HG02588 (cell line): ENCODE data around the gene HSPA9.
"Not testable (repeated sequence)": the region's sequence is repeated elsewhere in the genome, so short reads cannot be mapped to it uniquely, and the experiment has no call there.

Experiments
- ATAC-seq: cut with Tn5 transposase; IDR thresholded peaks from one replicate; pipeline ENCODE4 v1.9.1; 2021; ENCODE audit warnings: mild to moderate bottlenecking, moderate library complexity; ENCODE audit not compliant: unreplicated experiment

HSPA9 gene

DNA sequence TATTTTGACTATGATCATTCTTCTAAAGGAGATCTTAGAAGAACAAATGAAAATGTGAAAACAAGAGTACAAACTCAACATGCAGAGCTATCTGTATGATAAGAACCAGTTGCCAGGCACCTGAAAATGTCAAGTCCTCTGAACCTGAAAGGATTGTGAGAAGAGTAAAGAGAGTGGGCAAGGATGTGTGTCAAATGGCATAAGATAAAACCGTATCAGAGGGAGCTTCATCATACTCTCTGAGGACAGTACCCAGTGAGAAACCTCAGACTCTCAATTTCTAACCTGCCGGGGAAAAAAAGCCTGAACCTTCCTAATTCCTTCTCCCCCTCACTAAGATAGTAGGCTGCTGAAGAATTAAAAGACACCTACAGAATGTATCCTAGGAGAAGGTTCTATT lies 39.0 kb downstream of the HSPA9 start:
- ATAC-seq = no peak

DNA sequence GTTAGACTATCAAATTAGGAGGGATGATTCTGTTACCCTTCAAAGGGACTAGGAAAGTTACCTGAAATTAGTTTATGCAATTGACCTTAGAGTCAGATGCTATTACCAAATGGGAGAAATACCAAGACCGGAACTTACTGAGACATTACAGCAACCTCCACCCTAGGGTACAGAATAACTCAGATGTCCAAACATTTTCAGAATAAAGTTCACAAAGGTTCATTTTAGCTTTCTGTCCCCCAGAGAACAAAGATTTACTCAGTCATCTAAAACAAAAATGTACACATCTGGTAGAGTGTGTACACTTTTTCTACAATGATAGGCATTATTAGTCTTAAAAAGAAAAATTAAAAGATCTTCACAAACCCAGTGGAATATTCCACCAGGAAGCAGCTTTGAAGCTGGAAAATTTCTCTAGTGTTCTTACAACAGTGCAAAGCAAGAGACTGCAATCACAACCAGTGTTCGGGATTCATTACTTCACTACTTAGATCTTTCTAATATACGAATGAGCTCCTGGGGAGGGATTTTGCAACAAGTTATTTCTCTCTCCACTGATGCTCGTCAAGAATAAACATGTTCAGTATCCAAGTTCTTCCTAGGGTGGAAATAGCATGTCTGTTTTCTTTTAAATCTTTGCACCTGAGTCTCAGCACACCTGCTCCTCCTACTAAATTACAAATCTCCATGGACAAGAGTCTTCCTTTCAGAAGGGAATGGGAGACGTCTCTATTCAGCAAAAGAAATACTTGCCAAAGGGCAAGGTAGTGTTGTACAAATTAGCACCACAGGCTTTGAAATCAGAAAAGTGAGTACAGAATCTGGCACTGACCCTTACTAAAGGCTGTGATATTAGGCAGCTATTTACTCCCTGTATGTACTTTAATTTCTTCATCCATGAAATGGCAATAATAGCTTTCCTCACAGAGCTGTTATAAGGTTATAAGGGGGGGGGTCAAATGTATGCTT lies 40.9 kb downstream of the HSPA9 start:
- no peak for ATAC-seq

DNA sequence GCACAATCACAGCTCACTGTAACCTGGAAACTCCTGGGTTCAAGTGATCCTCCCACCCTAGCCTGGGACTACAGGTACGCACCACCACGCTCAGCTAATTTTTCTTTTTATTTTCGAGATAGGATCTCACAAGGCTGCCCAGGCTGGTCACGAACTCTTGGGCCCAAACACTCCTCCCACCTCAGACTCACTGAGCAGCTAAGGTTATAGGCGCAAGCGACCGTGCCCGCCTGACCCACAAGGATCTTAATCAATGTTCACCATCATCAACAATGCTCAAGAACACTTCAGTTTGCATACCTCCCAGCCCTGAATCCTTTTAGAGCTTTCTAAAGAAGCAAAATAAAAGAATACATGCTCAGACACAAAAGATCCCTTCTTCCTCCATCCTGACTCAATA lies 45.4 kb downstream of the HSPA9 start:
- no peak for ATAC-seq

DNA sequence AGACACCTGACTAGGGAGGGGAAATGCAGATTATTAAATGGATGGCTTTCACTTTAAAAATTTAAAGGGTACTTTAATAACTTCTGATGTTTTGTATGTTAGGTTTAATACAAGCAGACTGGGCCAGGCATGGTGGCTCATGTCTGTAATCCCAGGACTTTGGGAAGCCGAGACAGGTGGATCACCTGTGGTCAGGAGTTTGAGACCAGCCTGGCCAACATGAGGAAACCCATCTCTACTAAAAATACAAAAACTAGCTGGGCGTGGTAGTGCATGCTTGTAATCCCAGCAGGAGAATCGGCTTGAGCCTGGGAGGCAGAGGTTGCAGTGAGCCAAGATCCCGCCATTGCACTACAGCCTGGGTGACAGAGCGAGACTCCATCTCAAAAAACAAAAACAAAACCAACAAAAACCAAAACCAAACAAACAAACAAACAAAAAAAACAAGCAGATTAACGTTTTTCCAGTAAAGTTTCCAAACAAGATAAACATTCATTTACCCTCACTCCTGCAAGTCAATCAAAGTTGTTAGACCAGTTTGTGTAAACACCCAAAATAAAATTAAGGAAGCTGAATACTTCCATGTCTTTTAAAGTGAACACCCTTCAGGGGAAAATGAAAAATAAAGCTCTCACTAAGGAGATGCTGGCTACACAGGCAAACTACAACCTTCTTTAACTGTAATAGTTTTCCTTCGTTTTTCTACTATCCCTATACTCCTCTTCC lies 46.3 kb downstream of the HSPA9 start:
- ATAC-seq = no peak

DNA sequence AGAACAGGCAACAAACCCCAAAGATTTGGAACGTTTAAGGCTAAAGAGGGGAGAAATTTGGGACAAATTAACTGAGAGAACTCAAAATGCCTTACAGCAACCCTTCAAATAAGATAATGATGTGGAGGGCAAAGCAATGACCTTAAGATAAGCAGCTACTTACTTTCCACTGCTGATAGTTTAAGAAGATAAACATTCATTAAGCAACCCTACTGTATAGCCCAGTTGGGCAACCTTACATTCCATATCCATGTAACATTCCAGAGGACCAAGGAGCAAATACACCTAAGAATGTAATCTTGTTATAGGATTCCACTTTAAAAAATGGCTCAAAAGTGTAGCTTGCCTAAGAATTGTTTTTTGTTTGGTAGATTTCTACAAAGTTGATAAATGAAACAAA lies 47.0 kb downstream of the HSPA9 start:
- ATAC-seq = no peak

DNA sequence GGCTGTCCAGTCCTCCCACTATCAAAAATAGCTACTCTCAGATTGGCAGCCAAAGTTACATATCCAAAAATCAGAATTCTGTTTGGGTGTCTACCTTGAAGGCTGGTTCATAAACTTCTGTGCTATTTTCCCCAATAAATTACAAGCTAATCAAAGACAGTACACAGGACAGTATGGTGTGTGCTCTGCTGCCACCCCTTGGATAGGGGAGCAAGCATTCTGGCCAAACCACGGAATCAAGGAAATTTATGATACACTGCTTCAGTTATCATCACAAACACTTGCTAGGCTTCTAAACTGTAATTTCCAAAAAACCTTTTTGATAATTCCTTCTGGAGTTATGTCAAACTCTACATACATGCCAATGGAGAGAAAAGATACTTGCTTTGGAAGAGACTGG lies 48.0 kb downstream of the HSPA9 start:
- ATAC-seq = no peak

DNA sequence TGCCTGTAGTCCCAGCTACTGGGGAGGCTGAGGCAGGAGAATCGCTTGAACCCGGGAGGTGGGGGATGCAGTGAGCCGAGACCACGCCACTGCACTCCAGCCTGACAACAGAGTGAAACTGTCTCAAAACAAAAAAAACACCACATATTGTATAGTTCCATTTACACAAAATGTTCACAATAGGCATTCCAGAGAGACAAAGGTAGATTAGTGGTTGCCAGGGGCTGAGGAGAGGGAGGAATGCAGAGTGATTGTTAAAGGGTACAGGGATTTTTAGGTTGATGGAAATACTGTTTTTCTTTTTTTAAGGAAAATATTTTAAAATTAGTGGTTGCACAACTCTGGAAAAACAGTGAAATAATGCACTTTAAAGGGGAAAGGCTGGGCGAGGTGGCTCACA lies 51.8 kb downstream of the HSPA9 start:
- ATAC-seq = no peak

DNA sequence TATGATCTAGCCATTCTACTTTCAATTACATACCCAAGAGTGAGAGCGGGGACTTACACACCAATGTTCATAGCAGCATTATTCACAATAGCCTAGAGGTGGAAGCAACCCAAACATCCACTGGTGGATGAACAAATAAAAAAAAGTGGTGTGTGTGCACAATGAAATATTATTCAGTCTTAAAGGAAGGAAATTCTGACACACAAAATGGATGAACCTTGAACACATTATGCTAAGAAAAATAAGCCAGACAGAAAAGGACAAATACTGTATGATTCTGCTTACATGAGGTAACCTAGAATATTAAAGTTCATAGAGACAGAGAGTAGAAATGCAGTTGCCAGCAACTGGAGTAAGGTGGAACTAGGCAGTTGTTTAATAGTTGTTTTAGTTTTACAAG lies 54.2 kb downstream of the HSPA9 start:
- no peak for ATAC-seq

DNA sequence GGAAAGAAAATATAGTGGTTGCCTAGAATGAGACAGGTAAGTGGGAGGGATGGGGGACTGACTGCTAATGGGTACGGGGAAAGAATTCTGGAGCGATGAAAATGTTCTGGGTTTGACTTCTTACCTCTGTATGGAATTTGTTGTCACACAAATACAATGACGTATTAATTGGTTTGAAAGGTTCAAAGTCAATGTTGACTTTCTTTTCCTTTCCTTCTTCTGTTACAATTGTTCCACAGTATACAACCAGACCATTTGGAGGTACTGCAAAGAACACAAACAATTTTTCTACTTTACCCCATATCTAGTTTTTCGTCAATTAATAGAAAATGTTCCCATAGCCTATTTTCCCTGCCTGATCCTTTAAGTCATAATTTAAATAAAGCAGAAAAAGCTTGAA lies 57.8 kb downstream of the HSPA9 start:
- ATAC-seq = no peak

DNA sequence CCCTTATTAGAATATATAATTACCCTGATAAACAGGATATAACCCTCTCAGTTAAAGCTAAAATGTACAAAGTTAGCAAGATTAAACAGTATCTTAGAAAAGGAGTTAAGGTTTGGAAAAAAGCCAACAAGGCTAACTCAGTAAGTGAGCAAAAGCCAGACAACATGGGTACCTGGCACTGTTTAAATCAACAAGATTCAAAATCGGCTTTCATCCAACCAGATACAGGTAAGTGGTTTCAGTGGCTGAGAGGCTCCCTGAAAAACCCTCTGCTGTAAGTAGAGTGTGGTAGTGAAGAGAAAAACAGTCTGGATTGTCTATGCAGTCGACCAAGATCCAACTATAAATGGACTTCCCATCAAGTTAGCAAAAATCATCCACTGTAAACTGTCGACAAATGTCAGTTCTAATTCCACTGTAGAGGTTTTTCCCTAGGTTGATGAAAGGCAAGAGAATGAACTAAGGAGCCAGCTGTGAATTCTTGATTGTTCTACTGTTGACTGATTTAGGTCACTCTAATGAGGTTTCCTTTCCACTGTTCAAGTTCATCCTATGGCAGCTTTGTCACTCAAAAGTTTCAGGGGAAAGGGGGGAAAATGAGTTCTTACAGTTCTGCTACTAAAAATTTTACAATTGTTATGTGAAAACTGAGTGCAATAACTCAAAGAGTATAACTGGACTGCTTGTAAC lies 59.5 kb downstream of the HSPA9 start:
- ATAC-seq = no peak

DNA sequence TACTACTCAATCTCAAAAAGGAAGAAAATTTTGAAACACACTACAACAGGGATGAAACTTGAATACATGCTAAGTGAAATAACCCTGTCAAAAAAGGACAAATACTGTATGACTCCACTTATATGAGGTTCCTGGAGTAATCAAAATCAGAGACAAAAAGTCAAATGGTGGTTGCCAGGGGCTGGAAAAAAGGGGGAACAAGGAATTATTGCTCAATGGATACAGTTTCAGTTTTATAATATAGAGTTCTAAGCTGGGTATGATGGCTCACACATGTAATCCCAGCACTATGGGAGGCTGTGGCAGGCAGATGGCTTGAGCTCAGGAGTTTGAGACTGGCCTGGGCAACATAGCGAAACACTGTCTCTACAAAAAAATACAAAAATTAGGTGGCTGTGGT lies 61.2 kb downstream of the HSPA9 start:
- ATAC-seq = no peak

DNA sequence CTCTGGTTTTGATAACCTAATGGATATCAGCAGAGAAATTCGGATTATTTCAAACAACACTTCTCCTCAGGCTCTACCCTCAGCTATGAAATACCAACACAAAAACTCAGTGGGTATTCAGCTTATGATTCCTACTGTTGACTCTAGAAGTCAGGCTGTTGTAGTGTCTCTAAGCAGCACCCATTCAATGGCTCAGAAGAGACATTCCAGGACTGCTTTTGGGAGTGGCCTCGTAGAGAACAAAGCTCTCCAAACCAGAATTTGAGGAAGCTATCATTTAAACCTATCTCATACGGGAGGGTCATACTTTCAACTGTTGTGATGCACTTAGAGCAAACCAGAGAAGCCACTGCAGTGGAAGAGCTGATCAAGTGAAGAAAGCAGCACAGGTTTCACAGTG lies 66.2 kb downstream of the HSPA9 start:
- no peak for ATAC-seq

DNA sequence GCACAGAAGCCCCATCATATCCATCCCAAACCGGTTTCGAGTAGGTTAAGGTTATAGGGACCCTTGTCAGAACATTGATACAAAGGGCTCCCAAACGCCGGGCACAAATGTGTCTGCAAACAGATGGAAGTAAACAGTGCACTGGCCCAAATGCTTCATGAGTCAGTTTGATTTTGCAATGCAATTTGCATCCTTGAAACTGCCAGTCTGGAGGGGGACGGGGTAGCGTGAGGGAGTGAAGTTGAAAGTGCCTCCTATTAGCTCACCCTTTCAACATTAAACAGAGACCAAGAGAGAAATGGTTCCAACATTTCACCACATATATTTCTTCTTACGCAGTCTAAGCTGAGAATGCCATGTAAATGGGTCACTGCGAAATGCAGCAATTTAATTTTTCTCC lies 67.7 kb downstream of the HSPA9 start:
- not testable (repeated sequence) for ATAC-seq

DNA sequence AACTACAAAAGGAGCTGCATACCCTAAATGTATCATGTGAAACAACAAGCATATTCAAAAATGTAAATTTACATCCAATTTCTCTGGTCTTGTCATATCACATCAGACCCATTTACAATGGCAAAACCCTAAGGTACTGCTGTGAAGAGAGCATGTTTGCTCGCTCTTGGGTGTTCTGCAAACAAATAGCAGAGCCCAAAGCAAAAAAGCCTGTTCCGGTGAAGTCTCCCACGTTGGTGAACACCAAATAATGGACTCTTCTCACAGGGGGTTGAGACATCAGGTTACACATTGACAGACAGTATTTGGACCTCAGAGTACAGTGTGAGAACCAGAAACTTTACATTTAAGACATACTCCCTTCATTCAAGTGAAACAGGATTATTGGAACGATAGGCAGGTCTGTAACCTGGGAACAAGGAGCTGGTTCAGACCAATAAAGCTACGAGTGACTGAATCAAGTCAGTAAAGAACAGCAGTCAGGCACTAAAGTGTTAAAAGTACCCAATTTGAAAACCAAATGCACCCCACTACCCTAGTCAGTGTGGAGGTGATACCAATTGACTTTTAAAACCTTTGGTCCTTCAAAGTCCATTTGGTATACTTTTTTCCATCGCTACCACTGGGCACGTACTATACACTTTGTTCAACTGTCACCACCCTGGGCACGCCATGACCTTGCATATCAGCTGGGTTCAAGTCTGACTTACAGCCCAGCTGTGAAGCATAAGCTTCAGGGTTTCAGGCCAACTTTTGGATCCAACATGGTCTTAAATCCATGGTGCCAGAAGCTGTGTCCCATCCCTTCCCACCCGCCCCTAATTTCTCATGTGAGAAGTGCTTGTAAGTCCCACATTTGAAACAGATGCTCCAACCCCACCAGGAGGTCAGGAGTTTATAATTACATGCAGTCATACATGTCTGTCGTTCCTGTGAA lies 68.6 kb downstream of the HSPA9 start:
- no peak for ATAC-seq

DNA sequence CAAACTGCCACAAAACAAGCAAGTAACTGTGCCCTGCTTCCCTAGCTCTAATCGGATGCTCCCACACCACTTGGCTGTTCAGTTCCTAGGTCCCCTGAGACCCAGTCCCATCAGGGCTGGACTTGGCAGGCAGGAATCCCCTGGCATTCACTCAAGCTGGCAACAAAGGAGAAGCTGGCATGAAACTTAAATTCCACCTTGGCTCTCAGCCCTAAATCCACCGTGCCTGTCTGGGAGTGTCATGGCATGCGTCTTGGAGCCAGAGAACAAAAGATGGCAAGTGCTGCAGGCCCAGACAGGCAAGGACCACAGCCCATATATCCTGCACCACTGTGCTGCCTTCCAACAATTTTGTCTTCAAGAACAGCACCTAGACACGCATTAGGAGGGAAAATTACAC lies 70.4 kb downstream of the HSPA9 start:
- ATAC-seq = no peak
